GM23248 (cell line): ENCODE measurements around the gene NAV2. TPM values are rescaled to one million over a fixed set of nuclear protein-coding genes. Genes with fewer than 3 reads are reported as not detected.

Source experiments
- DNase-seq: peaks from one replicate; pipeline ENCODE4 v3.0.0-alpha.2; 2015
- H2AFZ ChIP-seq: fragments of 200-600 bp; sonication (generic); 2 replicates; pipeline ENCODE4 v1.6.1; 2016; ENCODE audit warnings: antibody characterized with exemption
- H3F3A ChIP-seq: fragments of 200-600 bp; sonication (generic); 2 replicates; pipeline ENCODE4 v1.6.1; 2016; ENCODE audit warnings: mild to moderate bottlenecking, antibody characterized with exemption, mixed run types; ENCODE audit not compliant: insufficient read depth
- H3K27ac ChIP-seq: fragments of 200-600 bp; sonication (generic); 2 replicates; pipeline ENCODE4 v1.5.1; 2016; ENCODE audit warnings: mild to moderate bottlenecking
- H3K27me3 ChIP-seq: fragments of 200-600 bp; sonication (generic); replicated peaks from 2 replicates; pipeline ENCODE4 v1.6.1; 2016; ENCODE audit warnings: mild to moderate bottlenecking; ENCODE audit not compliant: insufficient read depth
- H3K36me3 ChIP-seq: fragments of 200-600 bp; sonication (generic); 2 replicates; pipeline ENCODE4 v1.6.1; 2016; ENCODE audit warnings: low read depth, mild to moderate bottlenecking
- H3K4me1 ChIP-seq: fragments of 200-600 bp; sonication (generic); 2 replicates; pipeline ENCODE4 v1.6.1; 2016; ENCODE audit warnings: mild to moderate bottlenecking; ENCODE audit not compliant: insufficient read depth
- H3K4me2 ChIP-seq: fragments of 200-600 bp; sonication (generic); one replicate; pipeline ENCODE4 v1.6.1; 2016; ENCODE audit warnings: mild to moderate bottlenecking; ENCODE audit not compliant: unreplicated experiment
- H3K4me3 ChIP-seq: fragments of 200-600 bp; sonication (generic); 2 replicates; pipeline ENCODE4 v1.5.1; 2016; ENCODE audit warnings: mild to moderate bottlenecking
- H3K79me2 ChIP-seq: fragments of 200-600 bp; sonication (generic); 2 replicates; pipeline ENCODE4 v1.6.1; 2016; ENCODE audit warnings: mild to moderate bottlenecking; ENCODE audit not compliant: insufficient read depth
- H3K9ac ChIP-seq: fragments of 200-600 bp; sonication (generic); 2 replicates; pipeline ENCODE4 v1.6.1; 2016; ENCODE audit warnings: mild to moderate bottlenecking
- H3K9me2 ChIP-seq: fragments of 200-600 bp; sonication (generic); 2 replicates; pipeline ENCODE4 v1.6.1; 2016; ENCODE audit warnings: mixed run types, mild to moderate bottlenecking, moderate library complexity; ENCODE audit not compliant: insufficient read depth
- H3K9me3 ChIP-seq: fragments of 200-600 bp; sonication (generic); one replicate; pipeline ENCODE4 v1.6.1; 2017; ENCODE audit warnings: low read depth
- H4K20me1 ChIP-seq: fragments of 200-600 bp; sonication (generic); 2 replicates; pipeline ENCODE4 v1.6.0; 2016; ENCODE audit not compliant: insufficient read depth
- EZH2 ChIP-seq: fragments of 200-600 bp; sonication (generic); IDR thresholded peaks from 2 replicates; pipeline ENCODE4 v1.6.1; 2018; ENCODE audit warnings: antibody characterized with exemption, mild to moderate bottlenecking; ENCODE audit not compliant: insufficient read depth, poor library complexity, severe bottlenecking
- EZH2phosphoT487 ChIP-seq: fragments of 200-600 bp; sonication (generic); IDR thresholded peaks from 2 replicates; pipeline ENCODE4 v1.6.1; 2018; ENCODE audit warnings: antibody characterized with exemption, moderate library complexity, mild to moderate bottlenecking, low read depth; ENCODE audit not compliant: insufficient read depth
- WGBS, 2 experiments: methylation state at CpG; one replicate each; pipeline ENCODE4 v1.1.6; 2015 to 2017; ENCODE audit warnings: low lambda C conversion rate in 2 of 2, low coverage in 1 of 2; ENCODE audit errors: missing lambda C conversion rate in 2 of 2; 5-methylcytosine and 5-hydroxymethylcytosine counted together
- in situ Hi-C: fragments of 300-500 bp; cut with MboI; formaldehyde crosslinking; loops from 2 replicates; pipeline ENCODE4 v1.15.0; 2020
- polyA plus RNA-seq: library from polyadenylated mRNA; unstranded; fragments of >200 nt; fragmentation: Nextera tagmentation; extraction: Ambion mirVana; gene quantifications from 2 replicates; pipeline ENCODE4 v1.2.1, GENCODE V29; 2016
- total RNA-seq: library from RNA; depleted of rRNA; stranded (reverse); fragments of >200 nt; shearing (Covaris generic); gene quantifications from 2 replicates; pipeline ENCODE4 v1.2.3, GENCODE V29; 2014

NAV2 gene
- total and polyA plus RNA-seq, 2 experiments from 2014 or later = 5.7 to 11.9 TPM

- H3K4me3 ChIP-seq = no peak overlapping the region
- H3K4me1 ChIP-seq = peaks cover 27% of the 10 kb centered on the region
- H3K4me2 ChIP-seq = no peak overlapping the region
- H3K9me3 ChIP-seq = no peaks in the 10 kb centered on the region
- 98 to 99% methylated on average over 3 of the region's 3 CpGs for WGBS, 2 experiments
- no peaks in the 10 kb centered on the region for H3K9me2 ChIP-seq
- no peak overlapping the region for H3K27ac ChIP-seq
- 0 out of 2 replicates have a peak, but pooled peaks cover 9% of the 10 kb centered on the region for H3F3A ChIP-seq
- no peak overlapping the region for H3K9ac ChIP-seq
- no peak for DNase-seq
- TF ChIP-seq EZH2phosphoT487 (no peak), EZH2 (no peak)
- H3K27me3 ChIP-seq = no peaks in the 10 kb centered on the region
- no peaks in the 10 kb centered on the region for H3K79me2 ChIP-seq
- H4K20me1 ChIP-seq = no peaks in the 10 kb centered on the region
- no peak overlapping the region for H2AFZ ChIP-seq
- in situ Hi-C loops = no loop called here
- no peaks in the 10 kb centered on the region for H3K36me3 ChIP-seq
These were observed 10.0 kb upstream of the NAV2 start for GRCh38 chr11:19702620-19703019.

GRCh38 chr11:19703211-19703610, 9.4 kb upstream of the NAV2 start:
- no peak for TF ChIP-seq EZH2phosphoT487
- no peak for TF ChIP-seq EZH2
- Histone ChIP-seq H3K4me1 (peaks cover 22% of the 10 kb centered on the region), H3F3A (0 out of 2 replicates have a peak, but pooled peaks cover 9% of the 10 kb centered on the region), H3K4me2 (no peak overlapping the region), H2AFZ (no peak overlapping the region), H3K79me2 (no peaks in the 10 kb centered on the region), H3K4me3 (no peak overlapping the region), H3K9ac (no peak overlapping the region), H3K27ac (no peak overlapping the region), H4K20me1 (no peaks in the 10 kb centered on the region), H3K9me2 (no peaks in the 10 kb centered on the region), H3K9me3 (no peaks in the 10 kb centered on the region), H3K27me3 (no peaks in the 10 kb centered on the region), H3K36me3 (no peaks in the 10 kb centered on the region)
- in situ Hi-C loops = no loop called here
- 91% methylated on average over 7 of the region's 7 CpGs for WGBS, 2 experiments
- DNase-seq = peak; percentile 58

- no peaks in the 10 kb centered on the region for H3K27me3 ChIP-seq
- H3K9me2 ChIP-seq = no peaks in the 10 kb centered on the region
- in situ Hi-C loops = no loop called here
- WGBS, 2 experiments = 96 to 97% methylated on average over 1 of the region's 1 CpG
- H3K4me1 ChIP-seq = peaks cover 12% of the 10 kb centered on the region
- no peak overlapping the region for H2AFZ ChIP-seq
- H3K27ac ChIP-seq = no peak overlapping the region
- no peak overlapping the region for H3K4me3 ChIP-seq
- H3K79me2 ChIP-seq = no peaks in the 10 kb centered on the region
- no peak overlapping the region for H3K9ac ChIP-seq
- H3K36me3 ChIP-seq = no peaks in the 10 kb centered on the region
- H3K4me2 ChIP-seq = no peak overlapping the region
- DNase-seq = no peak
- no peaks in the 10 kb centered on the region for H4K20me1 ChIP-seq
- H3F3A ChIP-seq = 0 out of 2 replicates have a peak, but pooled peaks cover 5% of the 10 kb centered on the region
- H3K9me3 ChIP-seq = no peaks in the 10 kb centered on the region
- TF ChIP-seq EZH2 = no peak
- TF ChIP-seq EZH2phosphoT487 = no peak
These were observed 8.4 kb upstream of the NAV2 start for GRCh38 chr11:19704213-19704612.

- H4K20me1 ChIP-seq = no peaks in the 10 kb centered on the region
- no peak overlapping the region for H3K9ac ChIP-seq
- no peaks in the 10 kb centered on the region for H3K36me3 ChIP-seq
- no peaks in the 10 kb centered on the region for H3K79me2 ChIP-seq
- DNase-seq = no peak
- 0 out of 2 replicates have a peak, but pooled peaks cover 5% of the 10 kb centered on the region for H3F3A ChIP-seq
- no peaks in the 10 kb centered on the region for H3K27me3 ChIP-seq
- TF ChIP-seq EZH2phosphoT487 = no peak
- 55 to 59% methylated on average over 1 of the region's 1 CpG for WGBS, 2 experiments
- peaks cover 12% of the 10 kb centered on the region for H3K4me1 ChIP-seq
- H3K9me3 ChIP-seq = no peaks in the 10 kb centered on the region
- peak overlapping the region; percentile 1 for H3K4me2 ChIP-seq
- H3K4me3 ChIP-seq = no peak overlapping the region
- H2AFZ ChIP-seq = 0 out of 2 replicates have a peak overlapping the region, but pooled peaks have one; percentile 12
- H3K27ac ChIP-seq = no peak overlapping the region
- no peaks in the 10 kb centered on the region for H3K9me2 ChIP-seq
- in situ Hi-C loops = no loop called here
These were observed 6.7 kb upstream of the NAV2 start for GRCh38 chr11:19705936-19706335.

GRCh38 chr11:19711911-19712280, 741 bp upstream of the NAV2 start:
- 3 to 5% methylated on average over 16 of the region's 16 CpGs for WGBS, 2 experiments

More at GRCh38 chr11:19711911-19712280, 741 bp upstream of the NAV2 start:
- peak overlapping the region; percentile 79 for H2AFZ ChIP-seq
- H3K4me2 ChIP-seq = peak overlapping the region; percentile 90
- peak; percentile 62 for DNase-seq
- H3K9me2 ChIP-seq = no peaks in the 10 kb centered on the region
- no peaks in the 10 kb centered on the region for H4K20me1 ChIP-seq
- H3K9ac ChIP-seq = peak overlapping the region; percentile 92
- H3K4me3 ChIP-seq = peak overlapping the region; percentile 96
- TF ChIP-seq EZH2phosphoT487 (no peak), EZH2 (no peak)
- H3K27ac ChIP-seq = peak overlapping the region; percentile 95
- H3F3A ChIP-seq = peaks cover 30% of the 10 kb centered on the region
- H3K9me3 ChIP-seq = no peaks in the 10 kb centered on the region
- H3K4me1 ChIP-seq = peaks cover 29% of the 10 kb centered on the region
- no peaks in the 10 kb centered on the region for H3K36me3 ChIP-seq
- peaks cover 33% of the 10 kb centered on the region for H3K79me2 ChIP-seq
- H3K27me3 ChIP-seq = no peaks in the 10 kb centered on the region
- in situ Hi-C loops = no loop called here
